Hematopoietic multipotent progenitor cell treated with erythropoietin and hydrocortisone succinate and interleukin-3 and kit ligand, for 15 days (in vitro differentiated cells): ENCODE measurements around the gene INTS15.
"Not testable (repeated sequence)": the region's sequence is repeated elsewhere in the genome, so short reads cannot be mapped to it uniquely, and the experiment has no call there.

ENCODE experiments used
- DNase-seq: peaks from one replicate; pipeline ENCODE4 v3.0.0-alpha.2; 2015; ENCODE audit warnings: low spot score

Gene INTS15

DNA sequence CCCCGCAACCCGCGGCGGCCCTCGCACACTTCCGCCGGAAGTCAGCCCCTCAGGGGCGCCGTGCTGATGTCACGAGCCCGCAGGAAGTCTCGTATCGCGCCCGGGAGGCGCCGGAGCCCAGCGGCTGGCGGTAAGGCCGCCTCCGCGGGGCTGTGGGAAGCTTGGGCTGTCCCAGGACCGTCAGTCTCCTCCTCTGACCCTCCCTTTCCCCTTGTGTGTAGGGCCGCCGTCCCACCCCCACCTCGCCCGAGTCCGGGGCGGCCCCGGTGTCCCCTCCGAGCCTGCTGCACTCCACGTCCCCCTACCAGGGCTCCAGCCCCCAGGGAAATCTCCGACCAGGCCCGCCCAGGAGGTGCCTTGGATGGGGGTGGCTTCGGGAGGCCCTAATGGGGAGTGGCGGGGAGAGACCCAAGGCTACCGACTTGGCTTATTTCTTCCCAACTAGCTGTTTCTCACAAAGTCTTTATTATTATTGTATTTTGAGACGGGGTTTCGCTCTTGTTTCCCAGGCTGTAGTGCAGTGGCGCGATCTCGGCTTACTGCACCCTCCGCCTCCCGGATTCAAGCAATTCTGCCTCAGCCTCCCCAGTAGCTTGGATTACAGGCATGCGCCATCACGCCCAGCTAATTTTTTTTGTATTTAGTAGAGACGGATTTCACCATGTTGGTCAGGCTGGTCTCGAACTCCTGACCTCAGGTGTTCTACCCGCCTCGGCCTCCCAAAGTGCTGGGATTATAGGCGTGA, 12.3 kb upstream of the INTS15 start, which contains the start of gene ZDHHC4:
Gene ZDHHC4 (plus strand): TSS at position 86 of the 745 bp plus-strand sequence. CDS start 3,108 bp downstream, outside the sequence.
- DNase-seq, result peak; percentile 85

- no peak for DNase-seq
These were observed 11.4 kb upstream of the INTS15 start for GRCh38 chr7:6578114-6579084.

GRCh38 chr7:6579446-6579845, 10.4 kb upstream of the INTS15 start:
- no peak for DNase-seq

- DNase-seq, result not testable (repeated sequence)
These were observed 3.9 kb upstream of the INTS15 start for GRCh38 chr7:6585746-6586432.

- no peak for DNase-seq
These were observed 1.3 kb upstream of the INTS15 start for GRCh38 chr7:6588566-6588965.

- DNase-seq, result no peak
These were observed 531 bp upstream of the INTS15 start for GRCh38 chr7:6589151-6589828.

- no peak for DNase-seq
These were observed 857 bp downstream of the INTS15 start for GRCh38 chr7:6590645-6591110.

GRCh38 chr7:6600093-6600492, 10.3 kb downstream of the INTS15 start:
- DNase-seq, result no peak

GRCh38 chr7:6604458-6604857, 14.6 kb downstream of the INTS15 start:
- no peak for DNase-seq

- DNase-seq, result no peak
These were observed 17.2 kb downstream of the INTS15 start for GRCh38 chr7:6606866-6607583.

- DNase-seq, result no peak
These were observed 17.8 kb downstream of the INTS15 start for GRCh38 chr7:6607651-6608051.

- no peak for DNase-seq
These were observed 18.3 kb downstream of the INTS15 start for GRCh38 chr7:6608081-6608480.

DNA sequence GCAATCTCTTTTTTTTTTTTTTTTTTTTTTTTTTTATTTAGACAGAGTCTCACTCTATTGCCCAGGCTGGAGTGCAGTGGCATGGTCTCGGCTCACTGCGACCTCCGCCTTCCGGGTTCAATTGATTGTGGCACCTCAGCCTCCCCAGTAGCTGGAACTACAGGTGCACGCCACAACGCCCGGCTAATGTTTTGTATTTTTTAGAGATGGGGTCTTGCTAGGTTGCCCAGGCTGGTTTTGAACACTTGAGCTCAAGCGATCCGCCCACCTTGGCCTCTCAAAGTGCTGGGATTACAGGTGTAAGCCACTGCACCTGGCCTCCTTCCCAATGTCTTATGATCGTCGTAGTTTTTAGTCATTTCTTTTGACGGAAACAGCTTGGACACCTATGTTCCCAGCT, 19.0 kb downstream of the INTS15 start:
- DNase-seq, result no peak

GRCh38 chr7:6612819-6613218, 23.0 kb downstream of the INTS15 start:
- no peak for DNase-seq

DNA sequence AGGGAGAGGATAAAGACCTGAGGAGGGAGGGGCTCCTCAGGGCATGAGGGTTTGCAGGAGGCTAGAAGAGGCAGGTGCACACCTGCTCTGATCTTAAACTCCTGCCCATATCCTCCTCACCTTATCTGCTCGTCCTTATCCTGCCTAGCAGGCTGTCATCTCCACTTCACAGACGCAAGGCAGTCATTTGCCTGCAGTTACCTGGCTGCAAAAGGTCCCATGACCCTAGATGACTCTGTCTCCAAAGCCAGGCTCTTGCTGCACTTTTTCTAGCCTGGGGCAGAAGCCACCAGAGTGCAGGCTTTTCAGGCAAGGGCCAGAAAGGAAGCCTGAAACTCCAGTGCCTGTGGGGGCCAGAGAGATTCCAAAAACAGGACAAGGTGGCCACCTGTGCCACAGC, 23.9 kb downstream of the INTS15 start:
- DNase-seq, result no peak

GRCh38 chr7:6614953-6615722, 25.3 kb downstream of the INTS15 start, which contains the start of gene ZNF853:
TSS of gene ZNF853 (plus strand) at chr7:6615610. CDS start at chr7:6616175, 565 bp downstream.
- no peak for DNase-seq

DNA sequence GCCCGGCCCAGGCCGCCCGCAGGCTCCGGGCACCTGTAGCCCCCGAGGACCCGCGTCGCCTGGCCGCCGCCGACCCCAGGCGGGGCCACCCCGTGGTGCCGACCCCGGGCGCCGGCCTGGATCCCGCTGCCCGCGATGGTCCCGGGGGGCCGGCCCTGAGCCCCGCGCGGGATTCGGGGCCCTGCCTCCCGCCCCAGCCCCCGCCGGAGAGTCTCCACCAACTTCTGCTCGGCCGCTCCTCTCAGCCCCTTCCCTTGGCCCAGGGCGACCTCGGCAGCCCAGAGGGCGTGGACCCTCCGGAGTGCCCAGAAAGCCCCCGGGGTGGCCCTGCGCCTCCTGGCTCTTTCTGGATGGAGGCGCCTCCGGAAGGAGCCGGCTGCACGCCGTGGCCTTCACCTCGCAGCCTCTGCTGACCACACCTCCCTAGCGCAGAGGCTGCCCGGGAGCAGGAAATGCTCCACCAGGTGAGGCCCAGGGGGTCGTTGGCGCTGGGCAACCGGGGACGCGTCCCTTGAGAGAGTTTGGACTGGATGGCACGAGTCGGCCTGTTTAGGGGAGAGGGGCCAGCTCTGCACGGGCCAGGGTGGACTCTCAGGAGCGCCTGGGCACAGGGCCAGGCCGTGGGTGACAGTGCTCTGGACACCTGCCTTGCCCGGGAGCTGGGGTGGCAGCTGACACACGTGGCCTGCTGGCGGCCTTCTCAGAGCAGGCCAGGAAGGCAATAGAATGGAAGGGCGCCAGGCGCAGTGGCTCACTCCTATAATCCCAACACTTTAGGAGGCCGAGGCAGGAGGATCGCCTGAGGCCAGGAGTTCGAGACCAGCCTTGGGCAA, 26.1 kb downstream of the INTS15 start:
- DNase-seq, result no peak

DNA sequence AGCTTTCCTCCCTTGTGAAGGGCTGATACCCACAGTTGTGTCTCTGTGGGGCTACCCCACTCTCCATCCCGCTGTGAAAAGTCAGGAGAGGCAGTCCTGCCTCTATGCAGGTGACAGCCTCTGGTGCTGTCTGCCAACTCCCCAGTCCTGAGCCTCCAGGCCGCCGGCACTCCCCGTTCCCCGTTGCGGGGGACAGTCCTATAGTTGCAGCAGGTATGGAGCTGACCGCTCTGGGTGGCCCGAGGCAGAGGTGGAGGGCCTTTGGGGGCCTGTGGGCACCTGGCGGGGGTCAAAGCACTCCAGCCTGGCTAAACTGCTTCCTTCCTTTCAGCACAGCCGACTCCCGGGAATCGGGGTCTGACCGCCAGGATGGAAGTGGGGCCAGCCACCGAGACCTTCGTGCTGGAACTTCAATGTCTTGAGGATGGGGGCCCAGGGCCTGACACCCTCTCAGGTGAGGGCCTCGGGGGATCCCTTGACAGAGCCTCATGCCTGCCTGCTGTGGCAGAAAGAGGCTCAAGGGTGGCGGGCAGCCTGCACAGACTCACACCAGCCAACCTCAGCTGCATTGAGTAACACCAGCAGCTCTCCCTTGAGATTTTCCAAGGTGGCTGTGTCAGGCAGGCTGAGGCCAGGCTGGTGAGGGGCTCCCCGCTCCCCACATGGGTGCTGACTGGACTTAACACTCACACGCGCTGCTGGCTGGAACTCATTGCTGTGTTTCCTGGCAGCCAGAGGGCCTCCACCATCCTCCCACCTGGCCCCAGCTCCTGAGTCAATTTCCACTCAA, 27.2 kb downstream of the INTS15 start:
- DNase-seq, result no peak
